Measurements from ENCODE around the gene CEP95. TPM values are rescaled to one million over a fixed set of nuclear protein-coding genes. Genes with fewer than 3 reads are reported as not detected.
A peak's percentile ranks its signal among the peaks of the same experiment; 100 is the strongest.

Gene CEP95
- total and polyA plus RNA-seq, 7 experiments from 2014 or later: 11.3 to 192 (median 114) TPM

GRCh38 chr17:64505340-64506200 lies 1.2 kb upstream of the CEP95 start:
- peak; percentile 77 to 95 (median 91) for DNase-seq
- H3K27ac ChIP-seq (ENCODE audit: low read depth, low read length): peak overlapping the region; percentile 100
- peaks cover 0 to 11% (median 0%) of the 10 kb centered on the region in 5 donors for H3K27me3 Mint-ChIP-seq
- no peaks in the 10 kb centered on the region for H3K9me3 ChIP-seq (ENCODE audit: control insufficient read depth in 2 of 3, low read length in 3 of 3)
- H3K4me3 Mint-ChIP-seq: peak overlapping the region; percentile 97 to 100 (median 99)
- H3K9me3 Mint-ChIP-seq: peaks cover 0 to 31% (median 0%) of the 10 kb centered on the region in 11 donors
- H3K4me1 Mint-ChIP-seq: peaks cover 33 to 84% (median 75%) of the 10 kb centered on the region in 7 donors
- intact Hi-C loops (cut with micrococcal nuclease): loop anchor here (1.0 to 10.0 kb wide), 26 partner anchors 8 to 1055 kb away; partner anchors contain the start of genes ERN1 (in 2 of the 2), FTSJ3 (in 2 of the 2), POLG2 (in 2 of the 2) and PSMC5 (in 2 of the 2)
- CTCF ChIA-PET: interaction anchor here (0.6 to 3.7 kb wide), 9 partner anchors 9 to 763 kb away, joined by 3 to 30 read pairs (median 4); partner anchors contain the start of genes CCDC47 and POLG2
- peaks cover 40 to 76% (median 50%) of the 10 kb centered on the region in 3 experiments for H3K36me3 ChIP-seq (ENCODE audit: control insufficient read depth in 2 of 3, insufficient read depth in 3 of 3, low read length in 3 of 3)
- peak overlapping the region; percentile 98 for H3K4me3 ChIP-seq (ENCODE audit: low read length)
- no peaks in the 10 kb centered on the region for H3K27me3 ChIP-seq (ENCODE audit: control insufficient read depth in 2 of 2, insufficient read depth in 2 of 2, low read length in 2 of 2)
- POLR2A ChIA-PET: interaction anchor here (0.6 to 5.5 kb wide), 59 partner anchors 9 to 1750 kb away, joined by 3 to 224 read pairs (median 4); partner anchors contain the start of genes CCDC47, DDX42, ERN1 and ICAM2
- H3K27ac Mint-ChIP-seq: peak overlapping the region; percentile 99 to 100 (median 100)
- H3K36me3 Mint-ChIP-seq: peaks cover 14 to 74% (median 54%) of the 10 kb centered on the region in 5 donors
- H3K4me1 ChIP-seq (ENCODE audit: control insufficient read depth in 2 of 2, insufficient read depth in 2 of 2, low read length in 2 of 2): peaks cover 41 to 50% of the 10 kb centered on the region in 2 donors
- peak; percentile 37 for ATAC-seq

- ChIA-PET CTCF (interaction anchor here (0.6 to 3.7 kb wide), 6 partner anchors 9 to 763 kb away, joined by 3 to 30 read pairs (median 6); partner anchors contain the start of gene POLG2), POLR2A (interaction anchor here (0.6 to 5.5 kb wide), 44 partner anchors 9 to 805 kb away, joined by 3 to 224 read pairs (median 6); partner anchors contain the start of genes CCDC47, DDX42, ERN1 and GNA13)
- Mint-ChIP-seq H3K4me3 (peak within 1 kb of the TSS; percentile 97 to 100 (median 99)), H3K9me3 (peaks cover 0 to 29% (median 0%) of the 10 kb centered on the region in 11 donors), H3K27me3 (peaks cover 0 to 11% (median 0%) of the 10 kb centered on the region in 5 donors), H3K27ac (peak within 1 kb of the TSS; percentile 99 to 100 (median 100)), H3K36me3 (peaks cover 14 to 75% (median 50%) of the 10 kb centered on the region in 5 donors), H3K4me1 (peaks cover 33 to 84% (median 71%) of the 10 kb centered on the region in 7 donors)
- DNase-seq: peak in 8 of 9 donors; percentile 92 to 98 (median 97)
- no peaks in the 10 kb centered on the region for H3K27me3 ChIP-seq (ENCODE audit: control insufficient read depth in 2 of 2, insufficient read depth in 2 of 2, low read length in 2 of 2)
- peak within 1 kb of the TSS; percentile 100 for H3K27ac ChIP-seq (ENCODE audit: low read depth, low read length)
- H3K4me3 ChIP-seq (ENCODE audit: low read length): peak within 1 kb of the TSS; percentile 98
- peaks cover 41 to 45% of the 10 kb centered on the region in 2 donors for H3K4me1 ChIP-seq (ENCODE audit: control insufficient read depth in 2 of 2, insufficient read depth in 2 of 2, low read length in 2 of 2)
- intact Hi-C loops (cut with micrococcal nuclease): loop anchor here (1.0 to 10.0 kb wide), 26 partner anchors 9 to 1055 kb away; partner anchors contain the start of genes ERN1 (in 2 of the 2), FTSJ3 (in 2 of the 2), POLG2 (in 2 of the 2) and PSMC5 (in 2 of the 2)
- peak; percentile 83 for ATAC-seq
- no peaks in the 10 kb centered on the region for H3K9me3 ChIP-seq (ENCODE audit: control insufficient read depth in 2 of 3, low read length in 3 of 3)
- H3K36me3 ChIP-seq (ENCODE audit: control insufficient read depth in 2 of 3, insufficient read depth in 3 of 3, low read length in 3 of 3): peaks cover 34 to 72% (median 44%) of the 10 kb centered on the region in 3 experiments
Observed at GRCh38 chr17:64506201-64506575, 589 bp upstream of the CEP95 start, which contains the start of gene DDX5. TSS of gene DDX5 (minus strand) at chr17:64506289. CDS start at chr17:64506119, 170 bp downstream.

GRCh38 chr17:64507413-64507782 lies 621 bp downstream of the CEP95 start:
- H3K4me3 Mint-ChIP-seq: peak overlapping the region; percentile 97 to 100 (median 99)
- H3K9me3 Mint-ChIP-seq: peaks cover 0 to 25% (median 0%) of the 10 kb centered on the region in 11 donors
- Histone ChIP-seq H3K36me3 (ENCODE audit: control insufficient read depth in 2 of 3, insufficient read depth in 3 of 3, low read length in 3 of 3) (peaks cover 22 to 65% (median 32%) of the 10 kb centered on the region in 3 experiments), H3K27ac (ENCODE audit: low read depth, low read length) (peak overlapping the region; percentile 100), H3K4me1 (ENCODE audit: control insufficient read depth in 2 of 2, insufficient read depth in 2 of 2, low read length in 2 of 2) (peaks cover 36 to 38% of the 10 kb centered on the region in 2 donors), H3K27me3 (ENCODE audit: control insufficient read depth in 2 of 2, insufficient read depth in 2 of 2, low read length in 2 of 2) (no peaks in the 10 kb centered on the region), H3K9me3 (ENCODE audit: control insufficient read depth in 2 of 3, low read length in 3 of 3) (no peaks in the 10 kb centered on the region), H3K4me3 (ENCODE audit: low read length) (peak overlapping the region; percentile 98)
- H3K27ac Mint-ChIP-seq: peak overlapping the region; percentile 99 to 100 (median 100)
- ATAC-seq: peak; percentile 36
- intact Hi-C loops (cut with micrococcal nuclease): loop anchor here (1.0 to 10.0 kb wide), 15 partner anchors 15 to 1053 kb away; partner anchors contain the start of genes AXIN2 (in 1 of the 2), DCAF7 (in 1 of the 2), FTSJ3 (in 1 of the 2) and GNA13 (in 1 of the 2)
- CTCF ChIA-PET: interaction anchor here (1.4 to 3.7 kb wide), 3 partner anchors 11 to 87 kb away, joined by 5 to 30 read pairs (median 28); partner anchors contain the start of gene POLG2
- peaks cover 28 to 81% (median 69%) of the 10 kb centered on the region in 7 donors for H3K4me1 Mint-ChIP-seq
- H3K27me3 Mint-ChIP-seq: peaks cover 0 to 11% (median 0%) of the 10 kb centered on the region in 5 donors
- DNase-seq: peak in 8 of 9 donors; percentile 30 to 77 (median 70)
- H3K36me3 Mint-ChIP-seq: peaks cover 18 to 71% (median 44%) of the 10 kb centered on the region in 5 donors
- POLR2A ChIA-PET: interaction anchor here (0.6 to 5.5 kb wide), 37 partner anchors 8 to 1787 kb away, joined by 3 to 224 read pairs (median 5); partner anchors contain the start of genes CCDC47, DDX42, ERN1 and GNA13

- intact Hi-C loops (cut with micrococcal nuclease): loop anchor here (5.0 to 10.0 kb wide), 7 partner anchors 94 to 681 kb away; partner anchors contain the start of genes FTSJ3 (in 1 of the 2), GNA13 (in 1 of the 2), LRRC37A3 (in 1 of the 2) and PSMC5 (in 1 of the 2)
- ChIA-PET POLR2A (interaction anchor here (2.5 kb wide), 1 partner anchor 11 kb away, joined by 24 read pairs; the partner anchor contains the start of gene POLG2), CTCF (interaction anchor here (1.0 to 2.3 kb wide), 2 partner anchors 18 to 89 kb away, joined by 3 to 7 read pairs; no protein-coding TSS in a partner anchor)
- no peaks in the 10 kb centered on the region for H3K27me3 ChIP-seq (ENCODE audit: control insufficient read depth in 2 of 2, insufficient read depth in 2 of 2, low read length in 2 of 2)
- H3K4me1 ChIP-seq (ENCODE audit: control insufficient read depth in 2 of 2, insufficient read depth in 2 of 2, low read length in 2 of 2): peaks cover 23 to 25% of the 10 kb centered on the region in 2 donors
- peaks cover 24 to 76% (median 62%) of the 10 kb centered on the region in 7 donors for H3K4me1 Mint-ChIP-seq
- H3K4me3 ChIP-seq (ENCODE audit: low read length): no peak overlapping the region
- peak overlapping the region in 1 of 9 donors; percentile 17 for H3K27ac Mint-ChIP-seq
- peaks cover 0 to 11% (median 0%) of the 10 kb centered on the region in 5 donors for H3K27me3 Mint-ChIP-seq
- DNase-seq (no peak), ATAC-seq (no peak)
- peaks cover 22 to 67% (median 35%) of the 10 kb centered on the region in 5 donors for H3K36me3 Mint-ChIP-seq
- no peaks in the 10 kb centered on the region for H3K9me3 ChIP-seq (ENCODE audit: control insufficient read depth in 2 of 3, low read length in 3 of 3)
- no peak overlapping the region for H3K27ac ChIP-seq (ENCODE audit: low read depth, low read length)
- H3K9me3 Mint-ChIP-seq: peaks cover 0 to 24% (median 0%) of the 10 kb centered on the region in 11 donors
- peaks cover 16 to 63% (median 19%) of the 10 kb centered on the region in 3 experiments for H3K36me3 ChIP-seq (ENCODE audit: control insufficient read depth in 2 of 3, insufficient read depth in 3 of 3, low read length in 3 of 3)
- peak overlapping the region; percentile 38 to 100 (median 99) for H3K4me3 Mint-ChIP-seq
Observed at GRCh38 chr17:64508683-64509082, 1.9 kb downstream of the CEP95 start.

DNA sequence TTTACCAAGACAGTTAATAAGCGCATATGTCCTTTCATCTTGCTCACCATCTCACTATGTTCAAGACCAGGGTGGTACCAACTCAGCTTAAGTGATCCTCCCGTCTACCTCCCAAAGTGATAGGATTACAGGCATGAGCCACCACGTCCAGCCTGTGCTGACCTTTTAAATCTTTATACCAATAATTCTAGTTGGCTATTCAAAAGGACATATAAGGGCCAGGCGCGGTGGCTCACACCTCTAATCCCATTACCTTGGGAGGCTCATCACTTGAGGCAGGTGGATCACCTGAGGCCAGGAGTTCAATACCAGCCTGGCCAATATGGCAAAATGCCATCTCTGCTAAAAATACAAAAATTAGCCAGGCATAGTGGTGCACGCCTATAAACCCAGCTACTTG lies 2.4 kb downstream of the CEP95 start:
- H3K4me3 ChIP-seq (ENCODE audit: low read length): no peak overlapping the region
- no peaks in the 10 kb centered on the region for H3K27me3 ChIP-seq (ENCODE audit: control insufficient read depth in 2 of 2, insufficient read depth in 2 of 2, low read length in 2 of 2)
- H3K4me1 ChIP-seq (ENCODE audit: control insufficient read depth in 2 of 2, insufficient read depth in 2 of 2, low read length in 2 of 2): peaks cover 18 to 20% of the 10 kb centered on the region in 2 donors
- CTCF ChIA-PET: interaction anchor here (0.6 to 2.3 kb wide), 4 partner anchors 11 to 190 kb away, joined by 3 to 7 read pairs (median 4); no protein-coding TSS in a partner anchor
- H3K9me3 ChIP-seq (ENCODE audit: control insufficient read depth in 2 of 3, low read length in 3 of 3): no peaks in the 10 kb centered on the region
- Mint-ChIP-seq H3K36me3 (peaks cover 22 to 64% (median 30%) of the 10 kb centered on the region in 5 donors), H3K27me3 (peaks cover 0 to 11% (median 0%) of the 10 kb centered on the region in 5 donors), H3K27ac (peak overlapping the region in 1 of 9 donors; percentile 17), H3K4me1 (peaks cover 21 to 76% (median 61%) of the 10 kb centered on the region in 7 donors), H3K9me3 (peaks cover 0 to 24% (median 0%) of the 10 kb centered on the region in 11 donors), H3K4me3 (peak overlapping the region in 8 of 10 donors; percentile 25 to 100 (median 51))
- DNase-seq (no peak), ATAC-seq (no peak)
- H3K36me3 ChIP-seq (ENCODE audit: control insufficient read depth in 2 of 3, insufficient read depth in 3 of 3, low read length in 3 of 3): peaks cover 12 to 60% (median 14%) of the 10 kb centered on the region in 3 experiments
- no peak overlapping the region for H3K27ac ChIP-seq (ENCODE audit: low read depth, low read length)
- intact Hi-C loops (cut with micrococcal nuclease): loop anchor here (5.0 to 10.0 kb wide), 7 partner anchors 93 to 682 kb away; partner anchors contain the start of genes FTSJ3 (in 1 of the 2), GNA13 (in 1 of the 2), LRRC37A3 (in 1 of the 2) and PSMC5 (in 1 of the 2)
- POLR2A ChIA-PET: interaction anchor here (2.5 kb wide), 1 partner anchor 11 kb away, joined by 24 read pairs; the partner anchor contains the start of gene POLG2

Measured in naive thymus-derived CD4-positive, alpha-beta T cell (primary cell).